GM12873 (cell line): Measurements from ENCODE around the gene NAP1L5.

Source experiments
- TF ChIP-seq, protein P1 (sequence below): IDR thresholded peaks from 2 replicates; pipeline ENCODE4 v1.5.1; 2012; ENCODE audit warnings: low read depth, mild to moderate bottlenecking, moderate library complexity, low read length, control low read depth; ENCODE audit not compliant: insufficient read depth; ENCODE audit errors: missing control alignments

The NAP1L5 gene

DNA sequence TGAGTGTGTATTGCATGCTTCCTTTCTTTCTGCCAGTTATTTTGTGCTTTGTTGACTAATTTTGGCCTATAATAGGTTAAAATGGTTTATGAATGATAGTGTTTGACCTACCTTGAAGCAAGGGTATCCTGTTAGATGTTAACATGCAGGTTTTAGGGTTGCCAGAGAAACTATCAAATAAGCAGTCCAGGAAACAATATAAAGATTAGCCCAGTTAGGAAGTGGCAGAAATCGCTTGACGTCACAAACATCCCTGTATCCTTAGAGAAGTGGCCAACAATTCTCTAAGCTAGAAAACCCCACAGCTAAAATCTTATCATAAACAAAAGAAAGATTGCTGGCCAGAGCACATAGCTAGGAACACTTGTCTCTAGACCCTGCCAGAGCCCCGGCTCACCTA is 3.8 kb downstream of the NAP1L5 start:
- TF ChIP-seq, protein P1, sequence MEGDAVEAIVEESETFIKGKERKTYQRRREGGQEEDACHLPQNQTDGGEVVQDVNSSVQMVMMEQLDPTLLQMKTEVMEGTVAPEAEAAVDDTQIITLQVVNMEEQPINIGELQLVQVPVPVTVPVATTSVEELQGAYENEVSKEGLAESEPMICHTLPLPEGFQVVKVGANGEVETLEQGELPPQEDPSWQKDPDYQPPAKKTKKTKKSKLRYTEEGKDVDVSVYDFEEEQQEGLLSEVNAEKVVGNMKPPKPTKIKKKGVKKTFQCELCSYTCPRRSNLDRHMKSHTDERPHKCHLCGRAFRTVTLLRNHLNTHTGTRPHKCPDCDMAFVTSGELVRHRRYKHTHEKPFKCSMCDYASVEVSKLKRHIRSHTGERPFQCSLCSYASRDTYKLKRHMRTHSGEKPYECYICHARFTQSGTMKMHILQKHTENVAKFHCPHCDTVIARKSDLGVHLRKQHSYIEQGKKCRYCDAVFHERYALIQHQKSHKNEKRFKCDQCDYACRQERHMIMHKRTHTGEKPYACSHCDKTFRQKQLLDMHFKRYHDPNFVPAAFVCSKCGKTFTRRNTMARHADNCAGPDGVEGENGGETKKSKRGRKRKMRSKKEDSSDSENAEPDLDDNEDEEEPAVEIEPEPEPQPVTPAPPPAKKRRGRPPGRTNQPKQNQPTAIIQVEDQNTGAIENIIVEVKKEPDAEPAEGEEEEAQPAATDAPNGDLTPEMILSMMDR: no peak

DNA sequence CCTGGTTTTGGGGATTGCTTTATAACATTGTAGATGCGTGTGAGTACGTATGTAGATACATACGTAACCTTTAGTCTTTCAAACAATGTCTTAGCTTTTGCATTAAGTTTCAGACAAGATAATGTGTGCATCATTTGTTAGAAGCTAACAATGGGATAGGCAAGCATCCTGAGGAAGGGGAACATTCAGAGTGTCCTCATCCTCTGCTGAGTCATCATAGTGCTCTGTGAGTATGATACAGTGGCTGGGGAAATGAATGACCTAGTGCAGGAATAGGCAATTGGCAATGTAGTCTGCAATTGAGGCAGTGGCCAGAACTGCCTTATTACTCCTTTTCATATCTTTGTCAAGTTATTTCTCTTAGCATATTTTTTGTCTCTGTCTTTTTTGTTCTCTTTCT is 7.3 kb downstream of the NAP1L5 start:
- TF ChIP-seq, protein P1: no peak

DNA sequence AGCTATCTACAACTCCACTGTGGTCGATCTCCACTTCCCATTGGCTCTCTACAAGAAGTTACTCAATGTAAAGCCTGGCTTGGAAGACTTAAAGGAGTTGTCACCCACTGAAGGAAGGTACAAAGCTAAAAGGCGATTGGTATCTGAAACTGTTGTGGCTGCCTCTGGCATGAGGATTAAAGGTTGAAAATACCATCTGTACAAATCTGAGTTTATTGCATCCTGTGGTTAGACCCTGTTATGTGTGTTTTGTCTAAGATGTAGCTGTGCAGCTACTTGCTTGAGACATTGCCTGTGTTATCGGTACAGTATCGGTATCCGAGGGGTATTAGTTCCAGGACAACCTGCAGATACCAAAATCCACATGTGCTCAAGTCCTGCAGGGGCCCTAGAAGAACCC is 16.4 kb downstream of the NAP1L5 start:
- TF ChIP-seq, protein P1: no peak

DNA sequence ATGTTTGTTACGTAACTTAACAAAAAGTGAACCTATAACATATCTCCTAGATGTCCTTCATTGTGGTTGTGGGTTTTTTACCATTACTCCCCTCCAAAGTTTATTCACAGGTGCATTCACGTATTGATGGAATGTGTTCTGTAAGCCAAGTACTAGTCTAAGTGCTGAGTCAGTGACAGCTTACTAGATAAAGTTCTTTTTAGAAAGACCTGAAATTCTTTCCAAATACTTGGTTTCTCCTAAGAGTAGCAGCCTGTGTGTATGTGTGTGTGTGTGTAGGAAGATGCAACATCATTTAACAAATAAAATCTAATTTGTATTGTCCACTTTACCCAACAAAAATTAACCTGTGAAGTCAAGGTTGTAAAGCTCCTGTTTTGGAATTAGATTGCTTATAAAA is 22.1 kb downstream of the NAP1L5 start:
- TF ChIP-seq, protein P1: no peak

DNA sequence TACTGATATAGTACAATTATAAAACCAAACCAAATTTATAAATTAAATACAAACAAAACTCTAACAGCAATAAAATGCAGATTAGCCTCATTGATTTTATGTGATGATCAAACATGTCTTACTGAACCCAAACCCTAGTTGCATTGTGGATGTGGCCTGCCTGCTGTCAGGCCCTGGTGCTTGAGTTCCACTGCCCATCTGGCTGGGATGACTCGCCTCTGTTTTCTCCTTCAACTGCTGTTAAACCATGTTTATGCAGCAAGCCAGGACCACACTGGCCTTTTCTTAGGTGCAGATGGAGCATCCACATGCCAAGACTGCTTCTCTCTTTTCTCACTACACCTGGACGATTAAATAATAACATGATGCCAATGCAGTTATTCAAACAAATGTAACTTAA is 22.6 kb downstream of the NAP1L5 start:
- TF ChIP-seq, protein P1: no peak

DNA sequence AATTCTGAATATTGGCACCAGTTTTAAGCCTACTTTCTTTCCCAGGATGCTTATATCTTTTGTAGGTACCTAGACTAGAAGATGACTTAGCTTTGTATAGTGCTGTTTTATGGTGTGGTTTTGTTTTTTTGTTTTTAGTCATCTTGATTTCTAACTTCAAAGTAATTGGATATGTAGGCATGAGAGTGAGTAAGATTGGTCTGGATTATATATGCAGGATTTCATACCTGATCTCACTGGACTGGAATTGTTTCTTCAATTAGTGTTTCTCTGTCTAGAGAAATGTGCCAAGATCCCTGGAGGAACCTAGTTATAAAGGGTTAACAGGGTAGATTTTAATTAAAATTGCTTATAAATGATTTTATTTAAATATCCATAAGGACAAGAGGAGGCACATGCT is 23.1 kb downstream of the NAP1L5 start:
- TF ChIP-seq, protein P1: no peak

DNA sequence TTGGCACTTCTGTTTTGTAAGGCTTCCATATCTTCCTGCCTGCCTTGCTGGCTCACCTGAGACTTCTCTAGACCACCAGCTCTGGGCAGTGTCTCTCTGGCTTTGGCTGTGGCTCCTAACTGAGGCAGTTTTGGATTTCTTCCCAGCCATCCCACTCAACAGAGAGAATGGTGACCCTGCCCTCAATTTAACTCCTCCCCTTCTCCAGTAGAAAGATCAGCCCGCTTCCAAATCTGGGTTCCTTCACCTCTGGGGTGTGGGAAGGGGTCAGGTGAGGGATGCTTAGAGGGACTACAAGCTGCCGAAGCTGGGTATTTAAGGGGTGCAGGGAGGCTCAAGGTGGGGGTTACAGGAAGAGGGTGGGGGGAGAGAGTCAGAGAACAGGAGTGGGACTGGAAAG is 23.7 kb downstream of the NAP1L5 start:
- TF ChIP-seq, protein P1: no peak

DNA sequence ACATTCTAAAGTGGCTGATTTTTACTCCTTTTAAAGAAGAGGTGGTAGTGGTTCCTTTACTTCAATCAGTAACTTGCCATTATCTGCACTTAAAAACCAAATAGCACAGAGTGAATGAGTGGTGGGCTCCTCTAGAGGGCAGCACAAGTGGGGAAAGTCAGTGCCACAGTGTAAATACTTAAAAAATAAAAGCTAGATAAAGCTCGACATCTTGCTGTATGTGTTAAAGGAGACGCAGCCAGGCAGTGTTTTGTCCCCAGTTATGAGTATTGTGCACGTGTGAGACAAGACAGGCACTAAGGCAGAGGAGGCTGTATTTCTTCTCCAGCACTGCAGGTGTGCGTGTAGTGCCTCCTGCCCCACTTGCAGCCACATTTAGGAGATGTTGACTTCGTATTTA is 24.6 kb downstream of the NAP1L5 start:
- TF ChIP-seq, protein P1: peak; percentile 72
